ENCODE results near the gene FCGR3B. TPM values are rescaled to one million over a fixed set of nuclear protein-coding genes. Genes with fewer than 3 reads are reported as not detected.
"Not testable (repeated sequence)": the region's sequence is repeated elsewhere in the genome, so short reads cannot be mapped to it uniquely, and the experiment has no call there.

FCGR3B gene
- 0.82 TPM for total RNA-seq

DNA sequence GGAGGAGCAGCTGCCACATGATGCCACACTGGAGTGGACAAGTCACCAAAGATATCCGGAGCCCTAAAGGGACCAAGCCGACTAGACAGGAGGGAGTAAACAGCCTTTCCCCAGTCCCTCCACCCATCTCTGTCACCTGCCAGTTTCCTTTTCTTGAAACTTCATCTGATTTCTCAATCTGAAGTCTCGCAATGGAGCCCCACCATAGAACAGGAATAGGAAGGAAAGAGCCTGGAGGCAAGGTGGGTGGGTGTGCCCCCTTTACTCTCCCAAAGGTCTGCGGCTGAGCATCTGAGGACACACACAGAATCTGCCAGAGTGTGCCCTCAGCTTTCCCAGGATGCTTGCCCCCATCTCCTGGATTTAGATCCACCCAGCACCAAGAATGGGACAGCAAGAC lies at the start of gene FCGR3B:
Gene FCGR3B (minus strand): TSS at position 101 of the 400 bp plus-strand sequence. CDS start 82 bp downstream, at position 19.
- FAIRE-seq, result no peak
- DNase-seq (ENCODE audit: low spot score in 2 of 2), result no peak

DNA sequence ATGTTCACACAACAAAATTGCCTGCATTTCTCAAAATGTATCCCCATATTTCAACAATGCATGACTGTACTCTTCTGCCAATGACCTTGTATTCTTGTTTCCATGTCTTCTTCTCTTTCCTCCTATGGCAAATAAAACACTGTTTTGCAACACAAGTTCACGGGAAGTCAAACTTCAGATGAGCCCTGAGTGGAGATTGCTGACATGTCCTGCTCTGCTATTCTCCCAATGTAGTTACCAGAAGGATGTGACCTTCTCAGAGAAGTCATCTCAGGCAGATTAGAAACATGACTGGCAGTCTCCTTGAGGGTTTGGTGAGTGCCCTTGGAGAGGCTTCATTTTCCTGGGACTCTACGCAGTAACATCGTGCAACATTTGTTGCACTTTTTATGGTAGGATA lies 47.5 kb upstream of the FCGR3B start:
- FAIRE-seq (no peak), DNase-seq (ENCODE audit: low spot score in 2 of 2) (no peak)

DNA sequence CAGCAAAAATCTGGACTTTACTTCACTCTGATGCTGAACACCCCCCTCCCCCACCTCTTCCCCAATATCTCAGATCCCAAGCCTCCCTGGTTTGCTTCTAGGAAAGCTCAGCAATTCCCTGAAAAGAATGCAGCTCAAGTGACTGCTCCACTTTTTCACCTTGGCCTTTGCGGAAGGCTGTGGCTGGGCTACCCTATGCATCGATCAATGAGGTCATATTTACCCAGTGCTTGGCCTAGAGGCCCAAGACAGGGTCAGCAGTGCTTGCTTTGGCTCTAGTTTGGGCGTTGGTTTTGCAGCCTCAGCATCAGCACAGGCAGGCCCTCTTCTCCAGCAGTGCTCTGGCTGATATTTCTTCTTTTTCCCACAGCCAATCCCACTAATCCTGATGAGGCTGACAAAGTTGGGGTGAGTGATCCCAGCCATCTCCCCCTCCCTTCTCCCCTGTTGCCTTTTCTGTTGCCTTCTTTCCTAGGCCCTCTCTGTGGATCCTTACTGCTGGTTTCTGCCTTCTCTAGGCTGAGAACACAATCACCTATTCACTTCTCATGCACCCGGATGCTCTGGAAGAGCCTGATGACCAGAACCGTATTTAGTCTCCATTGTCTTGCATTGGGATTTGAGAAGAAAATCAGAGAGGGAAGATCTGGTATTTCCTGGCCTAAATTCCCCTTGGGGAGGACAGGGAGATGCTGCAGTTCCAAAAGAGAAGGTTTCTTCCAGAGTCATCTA lies 46.1 kb upstream of the FCGR3B start:
- no peak for DNase-seq (ENCODE audit: low spot score in 2 of 2)
- no peak for FAIRE-seq

DNA sequence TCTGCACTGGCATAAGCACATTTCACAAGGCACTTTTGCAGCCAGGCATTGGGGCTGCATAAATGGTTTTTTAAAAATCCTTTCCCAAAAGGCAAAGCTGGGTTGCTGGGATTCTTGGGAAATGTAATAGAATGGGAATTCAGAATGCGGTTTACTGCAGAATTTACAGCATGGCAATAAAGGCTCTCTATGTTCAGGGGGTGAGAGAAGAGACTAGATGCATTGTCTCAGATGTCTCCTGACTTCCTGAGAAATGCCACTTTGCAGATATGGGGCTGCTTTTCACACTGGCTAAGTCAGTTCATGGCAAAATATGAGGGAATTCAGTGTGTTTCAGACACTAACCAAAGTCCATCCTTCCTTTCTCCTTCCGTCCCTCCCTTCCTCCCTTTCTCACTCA lies 45.5 kb upstream of the FCGR3B start:
- DNase-seq (ENCODE audit: low spot score in 2 of 2) (no peak), FAIRE-seq (no peak)

DNA sequence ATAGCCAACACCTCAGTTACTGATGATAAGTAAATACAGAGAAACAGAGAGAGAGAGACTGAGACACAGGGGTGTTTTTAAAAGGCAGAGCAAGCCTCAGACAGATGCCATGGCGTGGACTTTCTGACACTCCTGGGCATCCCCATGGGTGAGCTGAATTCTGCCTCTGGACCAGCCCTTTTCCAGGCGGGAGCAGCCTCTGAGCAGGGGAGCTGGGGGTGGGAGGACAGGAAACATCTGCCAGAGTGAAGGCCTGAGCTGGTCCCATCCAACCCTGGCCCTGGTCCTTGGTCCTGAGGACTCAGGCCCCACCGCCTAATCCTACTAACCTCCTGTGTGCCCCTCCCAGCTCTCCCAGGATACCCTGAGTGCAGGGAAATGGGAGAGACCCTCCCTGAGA lies 43.9 kb upstream of the FCGR3B start:
- not testable (repeated sequence) for FAIRE-seq; DNase-seq (ENCODE audit: low spot score in 2 of 2)

DNA sequence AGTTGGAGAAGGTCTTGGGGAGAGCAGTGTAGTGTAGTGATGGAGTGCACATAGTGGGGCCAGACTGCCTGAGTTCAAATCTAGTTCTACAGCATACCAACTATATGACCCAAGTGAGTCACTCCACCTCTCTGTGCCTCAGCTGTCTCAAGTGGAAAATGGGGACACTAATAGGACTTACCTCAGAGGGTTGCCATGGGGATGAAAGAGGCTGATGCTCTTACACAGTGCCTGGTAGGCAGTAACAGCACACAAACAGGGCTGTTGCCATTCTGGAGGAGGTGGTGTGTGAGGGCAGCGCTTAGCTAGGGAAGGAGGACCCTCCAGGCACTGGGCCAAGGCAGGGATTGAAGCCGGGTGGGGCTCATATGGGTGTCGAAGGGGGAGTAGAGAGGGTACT lies 43.5 kb upstream of the FCGR3B start:
- DNase-seq (ENCODE audit: low spot score in 2 of 2); FAIRE-seq: not testable (repeated sequence)

DNA sequence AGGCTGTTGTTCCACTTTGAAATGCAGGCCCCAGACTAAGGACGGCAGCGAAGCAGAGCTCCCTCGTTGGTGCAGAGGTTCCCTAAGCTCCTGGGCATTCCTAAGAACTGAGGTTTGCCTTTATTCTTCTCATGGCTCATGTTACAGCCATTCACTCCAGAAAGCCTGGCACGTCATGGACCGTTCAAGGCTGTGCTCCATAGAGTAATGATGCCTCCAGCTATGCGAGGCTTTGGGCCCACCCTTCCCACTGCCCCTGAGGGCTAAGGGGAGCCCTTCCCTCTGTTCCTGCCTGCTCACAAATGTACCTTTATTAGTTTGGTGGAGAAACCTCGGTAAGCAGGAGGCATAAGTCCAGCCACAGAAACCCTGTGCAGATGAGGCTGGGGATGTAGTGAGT lies 42.5 kb upstream of the FCGR3B start:
- FAIRE-seq; DNase-seq (ENCODE audit: low spot score in 2 of 2): not testable (repeated sequence)

DNA sequence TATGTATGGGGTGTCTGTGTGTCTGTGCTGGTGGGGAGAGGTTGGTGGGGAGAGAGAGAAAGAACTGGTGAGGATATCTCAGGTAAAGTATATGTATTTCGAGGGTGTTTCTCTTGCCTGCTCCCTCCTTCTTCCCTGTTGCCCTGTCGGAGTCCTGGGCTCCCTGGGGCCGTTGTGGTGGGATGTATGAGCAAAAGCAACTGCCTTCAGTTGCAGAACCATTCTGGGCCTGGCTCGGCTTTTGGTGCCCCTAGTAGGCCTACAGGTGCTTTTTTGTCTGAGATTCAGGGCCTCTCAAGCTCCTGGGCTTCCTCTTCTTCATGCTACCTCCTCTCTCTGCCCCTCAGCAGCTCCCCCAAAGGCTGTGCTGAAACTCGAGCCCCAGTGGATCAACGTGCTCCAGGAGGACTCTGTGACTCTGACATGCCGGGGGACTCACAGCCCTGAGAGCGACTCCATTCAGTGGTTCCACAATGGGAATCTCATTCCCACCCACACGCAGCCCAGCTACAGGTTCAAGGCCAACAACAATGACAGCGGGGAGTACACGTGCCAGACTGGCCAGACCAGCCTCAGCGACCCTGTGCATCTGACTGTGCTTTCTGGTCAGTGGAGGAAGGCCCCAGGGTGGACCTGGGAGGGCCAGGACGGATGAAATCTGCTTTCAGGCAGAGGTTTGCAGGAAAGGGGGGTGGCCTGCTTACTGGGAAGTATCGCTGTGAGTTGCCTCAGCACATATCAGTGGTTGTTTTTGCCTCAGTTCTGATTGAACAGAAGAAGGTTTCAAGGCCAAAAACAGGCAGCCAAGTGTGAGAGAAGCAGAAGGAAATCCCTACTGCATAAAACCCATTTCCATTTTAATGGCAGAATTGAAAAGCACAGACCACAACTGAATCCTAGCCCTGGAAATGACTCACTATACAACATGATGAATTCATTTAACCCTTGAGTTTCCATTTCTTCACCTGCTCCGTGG lies 40.4 kb upstream of the FCGR3B start:
- DNase-seq (ENCODE audit: low spot score in 2 of 2); FAIRE-seq: not testable (repeated sequence)

DNA sequence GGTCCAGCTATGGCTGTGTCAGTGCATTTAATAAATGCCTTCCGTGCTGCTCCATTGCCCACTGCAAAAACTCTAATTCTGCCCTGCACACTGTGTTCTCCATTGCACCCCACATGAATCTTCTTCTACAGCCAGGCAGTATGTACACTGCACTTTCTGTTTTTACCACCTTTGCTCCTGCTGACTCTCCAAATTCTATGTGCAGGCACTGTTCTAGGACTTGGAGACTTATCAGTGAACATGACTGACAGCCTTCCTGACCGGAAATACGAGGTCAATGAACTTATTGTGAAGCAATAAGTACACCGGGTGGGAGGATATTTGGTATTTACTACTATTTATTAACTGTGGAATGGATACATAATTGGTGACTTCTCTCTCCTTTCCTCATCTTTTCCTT lies 33.7 kb upstream of the FCGR3B start:
- FAIRE-seq; DNase-seq (ENCODE audit: low spot score in 2 of 2): not testable (repeated sequence)

DNA sequence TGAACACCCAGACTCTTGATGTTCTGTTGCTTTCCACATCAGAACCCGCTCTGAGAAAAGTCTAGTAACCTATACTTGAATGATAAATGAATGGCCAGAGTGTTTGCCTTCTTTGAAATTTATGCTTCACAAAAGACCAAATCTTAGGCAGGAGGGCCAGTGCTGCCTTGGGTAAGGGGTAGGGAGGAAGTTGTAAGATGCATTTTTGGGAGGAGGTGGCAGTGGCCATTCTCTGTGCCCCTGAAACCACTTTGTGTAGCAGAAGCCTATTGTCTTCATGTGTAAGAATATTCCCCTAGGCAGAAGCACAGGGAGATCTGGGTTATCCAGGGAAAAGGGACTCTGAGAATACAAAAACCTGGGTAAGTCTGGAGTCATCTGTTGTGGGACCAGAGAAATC lies 32.6 kb upstream of the FCGR3B start:
- FAIRE-seq; DNase-seq (ENCODE audit: low spot score in 2 of 2): not testable (repeated sequence)

DNA sequence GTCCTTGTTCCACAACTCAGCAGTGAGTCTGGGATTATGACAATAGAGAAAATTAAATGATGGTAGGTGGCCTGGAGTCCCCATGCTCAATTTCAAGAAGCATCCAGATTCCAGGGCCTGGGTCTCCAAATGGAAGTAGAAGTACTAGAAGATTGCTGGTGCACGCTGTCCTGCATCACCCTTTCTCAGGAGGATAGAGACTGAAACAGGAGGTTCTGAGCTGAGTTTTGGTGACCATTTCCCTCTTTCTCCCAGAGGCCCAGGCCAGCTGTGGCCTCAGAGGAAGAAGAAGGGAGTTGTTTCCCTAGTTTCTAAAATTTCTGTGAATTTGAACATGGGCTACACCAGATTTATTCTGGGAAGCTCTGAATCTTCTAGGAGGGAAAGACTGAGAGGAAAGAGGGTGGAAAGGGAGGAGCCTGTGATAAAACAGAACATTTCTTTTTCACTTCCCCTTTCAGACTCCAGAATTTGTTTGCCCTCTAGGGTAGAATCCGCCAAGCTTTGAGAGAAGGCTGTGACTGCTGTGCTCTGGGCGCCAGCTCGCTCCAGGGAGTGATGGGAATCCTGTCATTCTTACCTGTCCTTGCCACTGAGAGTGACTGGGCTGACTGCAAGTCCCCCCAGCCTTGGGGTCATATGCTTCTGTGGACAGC lies 31.8 kb upstream of the FCGR3B start, which contains the start of gene FCGR2B:
Gene FCGR2B (plus strand): TSS at position 460 of the 656 bp plus-strand sequence. CDS start 99 bp downstream, at position 559.
- not testable (repeated sequence) for FAIRE-seq; DNase-seq (ENCODE audit: low spot score in 2 of 2)

DNA sequence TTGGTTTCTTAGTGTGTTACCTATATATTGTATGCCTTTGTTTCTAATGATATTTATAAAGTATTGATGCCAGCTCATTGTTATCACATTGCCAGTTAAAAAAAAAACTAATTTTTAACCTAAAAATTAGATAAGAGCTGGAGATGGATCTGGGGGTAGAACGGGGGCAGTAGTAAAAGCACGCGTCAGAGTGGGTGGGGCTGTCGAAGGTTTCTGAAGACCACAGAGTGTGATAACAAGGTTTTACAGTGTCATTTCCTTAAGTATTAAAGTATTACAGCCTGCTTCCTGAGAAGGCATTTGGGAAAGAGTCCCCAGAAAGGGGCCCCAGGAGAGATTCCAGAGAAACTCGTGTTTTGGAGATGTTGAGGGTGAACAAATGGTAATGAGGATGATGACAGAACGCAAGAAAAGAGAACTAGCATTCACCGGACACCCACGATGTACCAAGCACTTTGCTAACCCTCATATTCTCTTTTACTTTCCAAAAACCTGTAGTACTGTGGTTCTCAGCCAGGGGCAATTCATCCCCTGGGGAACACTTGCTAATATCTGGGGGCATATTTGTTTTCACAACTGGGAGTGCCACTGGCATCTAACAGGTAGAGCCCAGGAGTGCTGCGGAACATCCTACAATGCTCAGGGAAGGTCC lies 30.8 kb upstream of the FCGR3B start:
- not testable (repeated sequence) for DNase-seq (ENCODE audit: low spot score in 2 of 2); FAIRE-seq

DNA sequence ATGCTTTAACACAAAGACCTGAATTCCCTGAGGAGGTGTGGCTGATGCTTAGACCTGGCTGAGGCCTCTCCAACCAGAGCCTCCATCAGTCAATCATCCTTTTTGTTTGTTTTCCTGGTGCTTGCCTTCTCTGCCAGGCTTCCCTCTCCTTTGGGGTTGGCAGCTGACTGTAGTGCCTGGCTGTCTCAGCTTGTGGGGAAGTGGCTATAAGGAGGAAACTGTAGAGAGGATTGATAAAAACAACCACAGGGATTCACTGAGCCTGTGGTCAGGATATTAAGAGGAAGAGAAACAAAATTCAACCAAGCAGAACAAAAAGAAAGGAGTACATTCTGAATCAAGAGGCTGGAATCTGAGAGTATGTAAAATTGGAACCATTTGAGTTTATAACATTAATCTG lies 27.5 kb upstream of the FCGR3B start:
- FAIRE-seq; DNase-seq (ENCODE audit: low spot score in 2 of 2): not testable (repeated sequence)

DNA sequence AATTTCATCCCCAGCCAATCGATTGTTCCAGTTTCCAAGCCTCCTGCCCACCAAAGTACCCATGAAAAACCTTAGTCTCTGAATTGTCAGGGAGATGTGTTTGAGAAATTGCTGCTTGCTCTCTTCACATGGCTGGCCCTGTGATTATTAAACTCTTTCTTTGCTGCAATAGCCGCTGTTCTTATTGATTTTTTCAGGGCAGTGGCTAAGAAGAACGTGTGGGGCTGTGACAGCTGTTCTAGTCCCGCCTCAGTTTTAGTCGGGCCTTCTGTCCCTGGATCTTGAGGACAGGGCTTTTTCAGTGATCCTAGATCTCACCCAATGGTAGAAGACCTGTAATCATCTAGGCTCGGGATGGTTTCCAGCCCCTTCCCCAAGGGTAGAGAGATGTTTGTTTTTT lies 23.0 kb upstream of the FCGR3B start:
- not testable (repeated sequence) for DNase-seq (ENCODE audit: low spot score in 2 of 2); FAIRE-seq

DNA sequence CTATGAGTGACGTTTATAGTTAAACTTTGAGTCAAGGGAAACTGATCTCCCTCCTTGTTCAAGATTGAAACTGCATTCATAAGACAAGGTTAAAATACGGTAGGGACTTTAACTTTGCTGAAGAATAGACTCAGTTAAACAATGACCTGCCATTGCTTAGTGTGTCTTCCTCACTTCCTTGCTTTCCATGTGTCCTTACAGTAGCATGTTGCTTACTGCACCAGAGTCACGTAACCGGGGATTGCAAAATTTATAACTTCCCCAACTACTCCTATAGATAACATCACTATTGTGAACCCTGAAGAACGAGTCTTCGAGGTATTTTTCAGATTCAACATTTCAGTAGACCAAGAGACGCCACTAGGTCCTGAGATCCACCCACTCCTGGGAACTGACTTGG lies 22.6 kb upstream of the FCGR3B start:
- FAIRE-seq, result not testable (repeated sequence)

DNA sequence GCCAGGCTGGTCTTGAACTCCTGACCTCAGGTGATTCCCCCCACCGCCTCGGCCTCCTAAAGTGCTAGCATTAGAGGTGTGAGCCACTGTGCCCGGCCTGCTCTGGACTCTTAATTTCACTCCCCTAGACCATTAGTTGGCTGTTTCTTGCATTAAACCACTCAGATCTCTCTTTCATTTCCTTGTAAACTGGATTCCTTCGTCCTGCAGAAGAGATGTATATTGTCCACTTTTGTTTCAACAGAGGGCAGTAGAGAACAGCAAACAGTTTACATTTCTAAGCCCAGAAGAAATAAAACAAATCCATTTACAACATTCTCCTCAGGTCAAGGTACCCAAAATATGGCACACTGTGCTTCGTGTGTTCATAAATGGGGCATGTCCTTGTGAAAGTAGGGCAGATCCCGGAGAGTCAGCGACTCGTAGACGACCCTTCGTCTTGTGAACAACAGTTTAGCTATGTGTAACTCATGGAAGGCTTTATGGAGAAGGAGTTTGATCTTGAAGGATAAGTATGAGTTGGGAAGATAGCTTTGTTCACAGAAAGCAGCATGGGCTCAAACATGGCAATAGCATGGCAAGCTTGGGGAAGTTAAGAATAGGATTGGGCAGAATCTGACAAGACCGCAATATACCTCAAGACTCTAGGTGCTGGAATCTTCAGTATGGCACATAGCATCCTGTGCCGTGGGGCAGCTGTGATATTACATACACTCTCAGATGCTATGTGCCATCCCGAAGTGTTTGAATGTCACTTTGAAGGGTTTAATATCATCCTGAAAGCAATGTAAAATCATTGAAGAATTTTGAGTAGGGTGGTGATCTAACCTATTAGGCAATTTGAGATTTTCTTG lies 16.8 kb upstream of the FCGR3B start:
- not testable (repeated sequence) for FAIRE-seq; DNase-seq (ENCODE audit: low spot score in 2 of 2)

More for the DNA sequence above, 22.6 kb upstream of the FCGR3B start:
- not testable (repeated sequence) for DNase-seq (ENCODE audit: low spot score in 2 of 2)

DNA sequence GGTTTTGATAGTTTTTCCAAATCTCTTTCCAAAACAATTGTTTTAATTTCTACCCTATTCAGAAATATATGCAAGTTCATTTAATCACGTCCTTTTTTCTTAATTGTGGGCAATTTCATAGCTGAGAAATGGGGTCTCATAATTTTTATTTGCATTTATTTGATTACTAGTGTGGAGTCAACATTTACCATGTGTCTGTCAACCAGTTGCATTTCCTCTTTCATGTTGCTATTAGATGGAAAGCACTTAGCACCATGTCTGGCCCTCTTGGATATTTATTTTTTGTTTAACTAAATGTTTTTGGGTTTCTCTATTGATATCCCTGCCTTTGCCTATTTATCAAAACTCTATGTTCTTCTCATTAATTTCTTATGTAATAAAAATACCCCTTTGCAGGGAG lies 13.9 kb upstream of the FCGR3B start:
- DNase-seq (ENCODE audit: low spot score in 2 of 2); FAIRE-seq: not testable (repeated sequence)

DNA sequence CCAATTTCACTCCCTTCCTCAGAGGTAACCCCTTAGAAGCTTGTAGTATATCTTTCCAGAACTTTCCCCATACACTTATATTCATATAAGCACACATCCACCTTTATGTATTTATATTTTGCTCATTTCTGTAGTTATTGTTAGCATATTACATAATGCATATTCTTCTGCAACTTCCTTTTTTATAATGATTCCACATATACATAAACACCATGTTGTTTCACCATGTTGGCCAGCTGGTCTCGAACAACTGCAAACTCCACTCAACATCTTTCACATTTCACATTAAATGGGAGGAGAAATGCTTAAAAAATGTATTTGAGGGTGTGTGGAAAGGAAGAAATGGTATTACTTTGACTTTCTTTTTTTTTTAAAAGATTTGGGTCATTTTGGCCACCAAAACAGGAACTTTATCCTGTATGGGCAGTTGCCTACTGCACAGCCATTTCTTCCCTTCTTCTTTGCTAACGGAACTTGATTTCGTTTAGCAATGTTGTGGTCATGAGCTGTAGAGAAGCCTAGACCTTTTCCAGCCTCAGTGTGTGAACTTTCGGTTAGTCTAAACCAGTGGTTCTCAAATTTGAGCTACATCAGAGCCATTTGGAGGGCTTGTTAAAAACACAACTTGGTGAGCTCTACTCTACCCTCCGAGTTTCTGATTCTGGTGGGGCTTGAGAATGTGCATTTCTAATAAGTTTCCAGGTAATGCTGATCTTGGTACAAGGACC lies 12.7 kb upstream of the FCGR3B start:
- not testable (repeated sequence) for FAIRE-seq; DNase-seq (ENCODE audit: low spot score in 2 of 2)
